Loucy (cell line): ENCODE results near the gene CCDC71.

Source experiments
- H2AFZ ChIP-seq: fragments of 200-600 bp; sonication (generic); 2 replicates; pipeline ENCODE4 v1.6.0; 2016; ENCODE audit warnings: antibody characterized with exemption, mild to moderate bottlenecking, low read length, moderate library complexity
- H3F3A ChIP-seq: fragments of 200-600 bp; 2 replicates; pipeline ENCODE4 v1.6.0; 2016; ENCODE audit warnings: antibody characterized with exemption, low read depth, mild to moderate bottlenecking
- H3K27me3 ChIP-seq: fragments of 200-600 bp; sonication (generic); 2 replicates; pipeline ENCODE4 v1.6.1; 2014; ENCODE audit warnings: low read length, mild to moderate bottlenecking; ENCODE audit not compliant: insufficient read depth, poor library complexity, severe bottlenecking
- H3K36me3 ChIP-seq: fragments of 200-600 bp; sonication (generic); 2 replicates; pipeline ENCODE4 v1.6.1; 2016; ENCODE audit warnings: low read length; ENCODE audit not compliant: insufficient read depth
- H3K4me1 ChIP-seq: fragments of 200-600 bp; sonication (generic); 2 replicates; pipeline ENCODE4 v1.5.1; 2014; ENCODE audit warnings: low read length, mild to moderate bottlenecking; ENCODE audit not compliant: insufficient read depth, poor library complexity, severe bottlenecking
- H3K4me2 ChIP-seq: fragments of 200-600 bp; sonication (generic); 2 replicates; pipeline ENCODE4 v1.6.0; 2014; ENCODE audit warnings: antibody characterized with exemption, low read length, low read depth, mild to moderate bottlenecking; ENCODE audit not compliant: poor library complexity, severe bottlenecking
- H3K4me3 ChIP-seq: fragments of 200-600 bp; sonication (generic); 2 replicates; pipeline ENCODE4 v1.5.1; 2014; ENCODE audit warnings: low read length, mild to moderate bottlenecking, mixed read lengths; ENCODE audit not compliant: poor library complexity, severe bottlenecking
- H3K79me2 ChIP-seq: fragments of 200-600 bp; sonication (generic); 2 replicates; pipeline ENCODE4 v1.6.1; 2014; ENCODE audit warnings: low read length; ENCODE audit not compliant: insufficient read depth
- H3K9ac ChIP-seq: fragments of 200-600 bp; sonication (generic); 2 replicates; pipeline ENCODE4 v1.6.0; 2014; ENCODE audit warnings: mild to moderate bottlenecking, low read depth, low read length, moderate library complexity; ENCODE audit not compliant: poor library complexity, severe bottlenecking
- H3K9me2 ChIP-seq: fragments of 200-600 bp; sonication (generic); replicated peaks from 2 replicates; pipeline ENCODE4 v1.6.1; 2016; ENCODE audit warnings: low read depth, low read length, mixed read lengths
- H3K9me3 ChIP-seq: fragments of 200-600 bp; sonication (generic); 2 replicates; pipeline ENCODE4 v1.6.1; 2014; ENCODE audit warnings: mild to moderate bottlenecking, antibody characterized with exemption, low read length, low read depth; ENCODE audit not compliant: insufficient read depth
- H4K20me1 ChIP-seq: fragments of 200-600 bp; sonication (generic); 2 replicates; pipeline ENCODE4 v1.6.0; 2014; ENCODE audit warnings: antibody characterized with exemption, low read length, mild to moderate bottlenecking; ENCODE audit not compliant: insufficient read depth, poor library complexity, severe bottlenecking
- EZH2phosphoT487 ChIP-seq: fragments of 200-600 bp; IDR thresholded peaks from 2 replicates; pipeline ENCODE4 v1.6.1; 2018; ENCODE audit warnings: antibody characterized with exemption, mild to moderate bottlenecking, moderate library complexity, borderline replicate concordance
- TF ChIP-seq, protein P1 (sequence below): fragments of 200-600 bp; sonication (generic); conservative IDR thresholded peaks from 2 replicates; pipeline ENCODE4 v1.5.1; 2014; ENCODE audit warnings: mild to moderate bottlenecking, antibody characterized with exemption, low read length

The CCDC71 gene

DNA sequence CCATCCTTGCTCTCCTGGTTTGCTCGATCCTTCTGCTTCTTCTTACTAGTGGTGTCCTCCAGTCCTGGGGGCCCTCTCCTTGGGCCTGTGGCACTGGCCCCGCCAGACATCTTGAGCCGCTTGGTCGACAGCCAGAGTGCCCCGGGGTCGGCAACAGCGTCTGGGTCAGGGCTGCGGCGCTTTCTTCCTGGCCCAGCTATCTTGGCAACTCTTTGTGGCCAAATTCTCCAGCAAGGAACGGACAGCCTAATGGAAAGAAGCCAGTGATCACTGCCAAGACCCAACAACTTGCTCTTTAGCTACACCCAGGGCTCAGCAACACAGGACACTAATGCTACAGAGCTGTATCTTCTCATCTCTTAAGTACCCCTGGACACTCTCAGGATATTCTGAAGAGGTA, 47.1 kb downstream of the CCDC71 start:
- H2AFZ ChIP-seq: no peak overlapping the region
- no peaks in the 10 kb centered on the region for H3K27me3 ChIP-seq
- H3F3A ChIP-seq: peaks cover 7% of the 10 kb centered on the region
- TF ChIP-seq EZH2phosphoT487: no peak
- TF ChIP-seq, protein P1, sequence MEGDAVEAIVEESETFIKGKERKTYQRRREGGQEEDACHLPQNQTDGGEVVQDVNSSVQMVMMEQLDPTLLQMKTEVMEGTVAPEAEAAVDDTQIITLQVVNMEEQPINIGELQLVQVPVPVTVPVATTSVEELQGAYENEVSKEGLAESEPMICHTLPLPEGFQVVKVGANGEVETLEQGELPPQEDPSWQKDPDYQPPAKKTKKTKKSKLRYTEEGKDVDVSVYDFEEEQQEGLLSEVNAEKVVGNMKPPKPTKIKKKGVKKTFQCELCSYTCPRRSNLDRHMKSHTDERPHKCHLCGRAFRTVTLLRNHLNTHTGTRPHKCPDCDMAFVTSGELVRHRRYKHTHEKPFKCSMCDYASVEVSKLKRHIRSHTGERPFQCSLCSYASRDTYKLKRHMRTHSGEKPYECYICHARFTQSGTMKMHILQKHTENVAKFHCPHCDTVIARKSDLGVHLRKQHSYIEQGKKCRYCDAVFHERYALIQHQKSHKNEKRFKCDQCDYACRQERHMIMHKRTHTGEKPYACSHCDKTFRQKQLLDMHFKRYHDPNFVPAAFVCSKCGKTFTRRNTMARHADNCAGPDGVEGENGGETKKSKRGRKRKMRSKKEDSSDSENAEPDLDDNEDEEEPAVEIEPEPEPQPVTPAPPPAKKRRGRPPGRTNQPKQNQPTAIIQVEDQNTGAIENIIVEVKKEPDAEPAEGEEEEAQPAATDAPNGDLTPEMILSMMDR: no peak
- peak overlapping the region; percentile 94 for H3K9ac ChIP-seq
- H4K20me1 ChIP-seq: peaks cover 3% of the 10 kb centered on the region
- no peaks in the 10 kb centered on the region for H3K9me3 ChIP-seq
- H3K79me2 ChIP-seq: peaks cover 36% of the 10 kb centered on the region
- peak overlapping the region; percentile 86 for H3K4me3 ChIP-seq
- peaks cover 40% of the 10 kb centered on the region; the same call in 1 of the 2 replicates for H3K36me3 ChIP-seq
- H3K4me1 ChIP-seq: peaks cover 21% of the 10 kb centered on the region
- peak overlapping the region; percentile 93 for H3K4me2 ChIP-seq
- no peaks in the 10 kb centered on the region for H3K9me2 ChIP-seq
